H1 (cell line): ENCODE measurements around the gene TANC1. TPM values are rescaled to one million over a fixed set of nuclear protein-coding genes. Genes with fewer than 3 reads are reported as not detected.

Experiments used
- CTCF ChIA-PET: fragments of 300-600 bp; sonication (Branson Sonifier 250); formaldehyde crosslinking; loops from one replicate; lab custom pipeline; 2021; ENCODE audit not compliant: partially characterized antibody; lab: Charles Lee
- POLR2A ChIA-PET: fragments of 300-600 bp; sonication (Branson Sonifier 250); formaldehyde crosslinking; loops from one replicate; lab custom pipeline; 2021; ENCODE audit warnings: inconsistent platforms; ENCODE audit not compliant: partially characterized antibody; lab: Charles Lee
- DNase-seq, 2 experiments: peaks; one replicate each; pipeline versions ENCODE4 v3.0.0 to v3.0.0-alpha.2; 2010 to 2022; ENCODE audit warnings: low spot score in 2 of 2, low read depth in 1 of 2, mixed read lengths in 1 of 2
- FAIRE-seq: peaks from 2 replicates; lab custom pipeline; 2011; peaks lifted over from hg19 to GRCh38; lab: Jason Lieb, UNC
- H2AFZ ChIP-seq: 2 replicates; pipeline ENCODE4 v1.8.1; 2012; ENCODE audit warnings: low read length, inconsistent platforms
- H2AK5ac ChIP-seq: 2 replicates; pipeline ENCODE4 v1.6.1; 2013; ENCODE audit warnings: low read depth, low read length
- H2BK120ac ChIP-seq: replicated peaks from 2 replicates; pipeline ENCODE3; 2013; ENCODE audit warnings: low read depth, low read length, inconsistent platforms
- H2BK12ac ChIP-seq: 2 replicates; pipeline ENCODE4 v1.6.1; 2013; ENCODE audit warnings: low read depth, low read length
- H2BK15ac ChIP-seq: 2 replicates; pipeline ENCODE4 v1.6.1; 2013; ENCODE audit warnings: low read length
- H2BK20ac ChIP-seq: 2 replicates; pipeline ENCODE4 v1.6.1; 2013; ENCODE audit warnings: low read length
- H2BK5ac ChIP-seq: 2 replicates; pipeline ENCODE4 v1.6.1; 2013; ENCODE audit warnings: low read depth, low read length
- H3K14ac ChIP-seq: 2 replicates; pipeline ENCODE4 v1.6.1; 2013; ENCODE audit warnings: inconsistent platforms; ENCODE audit not compliant: insufficient read length
- H3K18ac ChIP-seq: 2 replicates; pipeline ENCODE4 v1.6.1; 2013; ENCODE audit warnings: low read length; ENCODE audit errors: extremely low read depth
- H3K23ac ChIP-seq: 2 replicates; pipeline ENCODE4 v1.6.1; 2013; ENCODE audit warnings: inconsistent platforms; ENCODE audit not compliant: insufficient read length
- H3K23me2 ChIP-seq: 2 replicates; pipeline ENCODE4 v1.6.1; 2013; ENCODE audit warnings: low read depth, low read length
- H3K27ac ChIP-seq: 2 replicates; pipeline ENCODE4 v1.6.1; 2011; ENCODE audit warnings: low read depth, low read length, inconsistent platforms
- H3K27me3 ChIP-seq, 4 experiments: replicated peaks in 1 of 4; 1 replicate in 1 of 4; 2 replicates in 3 of 4; pipeline versions ENCODE4 v1.6.1 to v1.8.1; 2011 to 2013; ENCODE audit warnings: low read length in 3 of 4, mild to moderate bottlenecking in 3 of 4, inconsistent platforms in 2 of 4, mixed read lengths in 2 of 4, moderate library complexity in 1 of 4; ENCODE audit not compliant: control insufficient read depth in 3 of 4, insufficient read depth in 3 of 4; ENCODE audit errors: extremely low read depth in 1 of 4
- H3K36me3 ChIP-seq, 4 experiments: 2 replicates each; pipeline versions ENCODE4 v1.6.1 to v1.8.1; 2011 to 2013; ENCODE audit warnings: mild to moderate bottlenecking in 4 of 4, low read length in 3 of 4, moderate library complexity in 2 of 4, control low read depth in 1 of 4, inconsistent platforms in 1 of 4; ENCODE audit not compliant: insufficient read depth in 4 of 4, control insufficient read depth in 2 of 4
- H3K4ac ChIP-seq: replicated peaks from 2 replicates; pipeline ENCODE3; 2013; ENCODE audit warnings: low read length, low read depth, mixed read lengths, inconsistent platforms; ENCODE audit not compliant: insufficient read length
- H3K4me1 ChIP-seq, 4 experiments: replicated peaks in 1 of 4; 1 replicate in 1 of 4; 2 replicates in 3 of 4; pipeline versions ENCODE4 v1.6.1 to v1.8.1; 2011 to 2013; ENCODE audit warnings: low read length in 3 of 4, inconsistent platforms in 2 of 4, mixed read lengths in 1 of 4; ENCODE audit not compliant: insufficient read depth in 4 of 4, control insufficient read depth in 3 of 4
- H3K4me2 ChIP-seq, 2 experiments: 2 replicates each; pipeline versions ENCODE4 v1.6.1 to v1.8.1; 2011 to 2013; ENCODE audit warnings: low read depth in 2 of 2, low read length in 2 of 2, control low read depth in 1 of 2, inconsistent platforms in 1 of 2, mild to moderate bottlenecking in 1 of 2; ENCODE audit not compliant: insufficient read depth in 1 of 2
- H3K4me3 ChIP-seq, 4 experiments: fragments of 200-600, 300-600 bp in 1 of 4; sonication (generic), shearing (Covaris generic), sonication (Bioruptor Twin) in 1 of 4; 2 replicates each; pipeline versions ENCODE4 v1.5.1 to v1.8.1; 2011 to 2016; ENCODE audit warnings: low read length in 4 of 4, low read depth in 3 of 4, control low read depth in 2 of 4, inconsistent platforms in 2 of 4, mild to moderate bottlenecking in 2 of 4, mixed read lengths in 1 of 4, moderate library complexity in 1 of 4; ENCODE audit not compliant: insufficient read depth in 2 of 4; ENCODE audit errors: extremely low read depth in 1 of 4
- H3K56ac ChIP-seq: replicated peaks from 2 replicates; pipeline ENCODE3; 2013; ENCODE audit warnings: low read depth, mild to moderate bottlenecking, mixed read lengths, low read length, inconsistent platforms; ENCODE audit not compliant: insufficient read length
- H3K79me1 ChIP-seq: 2 replicates; pipeline ENCODE4 v1.6.1; 2013; ENCODE audit warnings: low read depth, low read length, control low read depth
- H3K79me2 ChIP-seq, 2 experiments: 2 replicates each; pipeline versions ENCODE4 v1.6.1 to v1.8.1; 2012 to 2013; ENCODE audit warnings: low read length in 2 of 2, mild to moderate bottlenecking in 2 of 2, inconsistent platforms in 1 of 2; ENCODE audit not compliant: insufficient read depth in 2 of 2, control insufficient read depth in 1 of 2
- H3K9ac ChIP-seq, 4 experiments: replicated peaks in 1 of 4; 1 replicate in 1 of 4; 2 replicates in 3 of 4; pipeline versions ENCODE4 v1.6.1 to v1.8.1; 2011 to 2013; ENCODE audit warnings: low read depth in 3 of 4, low read length in 3 of 4, control low read depth in 2 of 4, mild to moderate bottlenecking in 2 of 4, moderate library complexity in 2 of 4, inconsistent platforms in 1 of 4; ENCODE audit errors: extremely low read depth in 1 of 4
- H3K9me3 ChIP-seq, 2 experiments: 2 replicates each; pipeline versions ENCODE4 v1.6.1 to v1.8.1; 2012 to 2013; ENCODE audit warnings: mild to moderate bottlenecking in 2 of 2, moderate library complexity in 2 of 2, control low read depth in 1 of 2, inconsistent platforms in 1 of 2, low read depth in 1 of 2, low read length in 1 of 2, mixed read lengths in 1 of 2; ENCODE audit not compliant: insufficient read depth in 2 of 2
- H4K20me1 ChIP-seq, 2 experiments: replicated peaks in 1 of 2; 2 replicates each; pipeline versions ENCODE3 to v1.8.1; 2011 to 2013; ENCODE audit warnings: inconsistent platforms in 2 of 2, low read length in 2 of 2, mild to moderate bottlenecking in 1 of 2; ENCODE audit not compliant: insufficient read depth in 2 of 2, control insufficient read depth in 1 of 2
- H4K5ac ChIP-seq: 2 replicates; pipeline ENCODE4 v1.6.1; 2013; ENCODE audit warnings: low read length, low read depth, mixed read lengths, inconsistent platforms; ENCODE audit not compliant: insufficient read length
- H4K8ac ChIP-seq: 2 replicates; pipeline ENCODE4 v1.8.0; 2013; ENCODE audit warnings: mild to moderate bottlenecking, moderate library complexity, low read length, inconsistent platforms; ENCODE audit not compliant: insufficient read depth; ENCODE audit errors: extremely low read depth
- H4K91ac ChIP-seq: replicated peaks from 2 replicates; pipeline ENCODE3; 2013; ENCODE audit warnings: low read length, mixed read lengths, inconsistent platforms; ENCODE audit not compliant: insufficient read length
- EP300 ChIP-seq, 2 experiments: IDR thresholded peaks; 1 replicate in 1 of 2; 2 replicates in 1 of 2; pipeline ENCODE4 v1.6.1; 2011 to 2012; ENCODE audit warnings: low read depth in 2 of 2, low read length in 2 of 2, mild to moderate bottlenecking in 2 of 2, borderline replicate concordance in 1 of 2, inconsistent platforms in 1 of 2, moderate library complexity in 1 of 2
- KDM1A ChIP-seq: fragments of 200-600, 300-600 bp; sonication (generic); IDR thresholded peaks from 2 replicates; pipeline ENCODE4 v1.7.1; 2016; ENCODE audit warnings: mild to moderate bottlenecking, low read length, borderline replicate concordance
- POLR2A ChIP-seq, 2 experiments: IDR thresholded peaks; 1 replicate in 1 of 2; 2 replicates in 1 of 2; pipeline ENCODE4 v1.6.1; 2011; ENCODE audit warnings: low read depth in 2 of 2, low read length in 2 of 2, mild to moderate bottlenecking in 2 of 2; ENCODE audit errors: control extremely low read depth in 1 of 2
- SIRT6 ChIP-seq: IDR thresholded peaks from one replicate; pipeline ENCODE4 v1.7.1; 2012; ENCODE audit warnings: low read length, inconsistent platforms
- TAF1 ChIP-seq: IDR thresholded peaks from 2 replicates; pipeline ENCODE4 v1.6.1; 2011; ENCODE audit warnings: mild to moderate bottlenecking, low read depth, low read length
- WGBS, 2 experiments: shearing (Covaris generic) in 1 of 2; methylation state at CpG; one replicate each; pipeline versions ENCODE4 v1.1.6 to v1.1.7; 2013 to 2015; ENCODE audit warnings: low lambda C conversion rate in 2 of 2, mixed read lengths in 2 of 2, inconsistent platforms in 1 of 2, low coverage in 1 of 2, missing lambda C conversion rate in 1 of 2; ENCODE audit not compliant: insufficient replicate concordance in 2 of 2, insufficient coverage in 1 of 2, insufficient read length in 1 of 2; ENCODE audit errors: extremely low coverage in 1 of 2, missing lambda C conversion rate in 1 of 2; 5-methylcytosine and 5-hydroxymethylcytosine counted together
- polyA plus RNA-seq, 7 experiments: library from polyadenylated mRNA; depleted of rRNA in 3 of 7; stranded (reverse) in 5 of 7; unstranded in 2 of 7; fragments of >200 nt in 5 of 7; fragments of 200-250 nt in 2 of 7; gene quantifications; 1 replicate in 5 of 7; 2 replicates in 1 of 7; 4 replicates in 1 of 7; pipeline versions ENCODE4 v1.2.1 to v1.2.3, GENCODE V29; 2011 to 2013; ENCODE audit warnings: missing spikeins in 2 of 7, mixed read lengths in 2 of 7
- total RNA-seq: library from RNA; stranded (reverse); fragmentation: NEBNext Ultra II Directional; extraction: Animal tissue kit (Norgen Biotek cat#: 25700); gene quantifications from 2 replicates; pipeline ENCODE4 v1.2.1, GENCODE V29; 2021

TANC1 gene
- total and polyA plus RNA-seq, 2 of the 8 experiments (the other 6 are each of a cell fraction or from before 2014, with no cell fraction given): 4.1 to 7.6 TPM

DNA sequence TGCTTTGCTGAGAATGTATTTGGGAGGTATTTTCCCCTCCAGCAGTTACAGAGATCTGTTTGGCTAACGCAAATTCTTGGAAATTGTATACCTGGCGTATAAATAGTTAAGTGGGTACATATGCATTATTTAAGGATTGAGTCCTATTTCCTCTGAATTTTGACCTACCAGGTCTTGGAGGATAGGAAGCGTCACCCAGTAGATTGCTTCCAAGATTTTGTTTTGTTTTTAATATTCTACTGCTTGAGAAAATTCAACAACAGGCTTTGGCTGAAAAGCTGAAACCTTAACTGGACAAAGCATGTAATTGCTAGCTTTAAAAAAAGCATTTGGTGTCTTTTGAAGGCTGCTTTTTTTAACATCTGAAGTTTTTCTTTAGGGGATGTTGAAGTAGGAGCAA, 168.0 kb downstream of the TANC1 start:
- TF ChIP-seq SIRT6 (no peak), KDM1A (no peak), EP300 (IDR thresholded peaks at IDR 0.05; ENCODE audit: borderline replicate concordance in 1 of 2, low read depth in 2 of 2, low read length in 2 of 2) (no peak), TAF1 (no peak), POLR2A (IDR thresholded peaks at IDR 0.05; ENCODE audit: control extremely low read depth in 1 of 2, low read depth in 2 of 2, low read length in 2 of 2) (no peak)
- TF ChIP-seq, all 59 proteins: peak for 0
- Histone ChIP-seq H2BK5ac (no peak overlapping the region), H3K23me2 (no peaks in the 10 kb centered on the region), H3K9me3 (no peaks in the 10 kb centered on the region), H3K36me3 (no peaks in the 10 kb centered on the region), H3K4me3 (no peak overlapping the region), H4K8ac (no peak overlapping the region), H3K4me2 (no peak overlapping the region), H3K9ac (no peak overlapping the region), H4K91ac (no peak overlapping the region), H2BK120ac (no peak overlapping the region), H2BK20ac (no peak overlapping the region), H3K27ac (no peak overlapping the region), H3K4ac (no peak overlapping the region), H2BK15ac (no peak overlapping the region), H2BK12ac (no peak overlapping the region), H3K27me3 (no peaks in the 10 kb centered on the region), H4K5ac (no peak overlapping the region), H3K18ac (no peak overlapping the region), H2AFZ (no peak overlapping the region), H3K79me2 (no peaks in the 10 kb centered on the region), H3K79me1 (no peaks in the 10 kb centered on the region), H3K14ac (no peak overlapping the region), H3K23ac (no peak overlapping the region), H4K20me1 (no peaks in the 10 kb centered on the region), H3K4me1 (no peaks in the 10 kb centered on the region), H3K56ac (no peak overlapping the region), H2AK5ac (no peak overlapping the region)
- CTCF ChIA-PET: no interaction called here
- 85% methylated on average over 3 of the region's 3 CpGs; no CpG with 5 or more reads in 1 of the 2 experiments for WGBS, 2 experiments
- POLR2A ChIA-PET: no interaction called here
- FAIRE-seq: no peak
- DNase-seq: no peak
